Smooth muscle cell (in vitro differentiated cells): ENCODE results near the gene ANKH. TPM values are rescaled to one million over a fixed set of nuclear protein-coding genes. Genes with fewer than 3 reads are reported as not detected.

Experiments used
- DNase-seq: peaks from one replicate; lab custom pipeline; 2025; ENCODE audit not compliant: unreplicated experiment; lab: John Stamatoyannopoulos, UW
- H2AFZ ChIP-seq: fragments of 200-600 bp; sonication (generic); 2 replicates; pipeline ENCODE4 v1.6.0; 2016; ENCODE audit warnings: antibody characterized with exemption, low read depth, mild to moderate bottlenecking
- H3F3A ChIP-seq: fragments of 200-600 bp; sonication (generic); 2 replicates; pipeline ENCODE4 v1.6.0; 2017; ENCODE audit warnings: antibody characterized with exemption, low read depth
- H3K27ac ChIP-seq: fragments of 200-600 bp; sonication (generic); 2 replicates; pipeline ENCODE4 v1.5.1; 2016; ENCODE audit warnings: low read depth, mild to moderate bottlenecking
- H3K27me3 ChIP-seq: fragments of 200-600 bp; sonication (generic); 2 replicates; pipeline ENCODE4 v1.6.1; 2016; ENCODE audit warnings: low read depth, mild to moderate bottlenecking
- H3K36me3 ChIP-seq: fragments of 200-600 bp; sonication (generic); 2 replicates; pipeline ENCODE4 v1.5.1; 2016; ENCODE audit warnings: low read depth
- H3K4me1 ChIP-seq: fragments of 200-600 bp; sonication (generic); 2 replicates; pipeline ENCODE4 v1.5.1; 2016; ENCODE audit warnings: low read depth
- H3K4me2 ChIP-seq: fragments of 200-600 bp; sonication (generic); 2 replicates; pipeline ENCODE4 v1.6.0; 2016; ENCODE audit warnings: mild to moderate bottlenecking
- H3K4me3 ChIP-seq: fragments of 200-600 bp; sonication (generic); 2 replicates; pipeline ENCODE4 v1.5.1; 2016; ENCODE audit warnings: mild to moderate bottlenecking
- H3K79me2 ChIP-seq: fragments of 200-600 bp; sonication (generic); 2 replicates; pipeline ENCODE4 v1.6.0; 2016; ENCODE audit warnings: low read depth, mild to moderate bottlenecking
- H3K9ac ChIP-seq: fragments of 200-600 bp; sonication (generic); 2 replicates; pipeline ENCODE4 v1.6.0; 2016; ENCODE audit warnings: low read depth
- H3K9me3 ChIP-seq: fragments of 200-600 bp; sonication (generic); replicated peaks from 2 replicates; pipeline ENCODE4 v1.5.1; 2016; ENCODE audit warnings: low read depth
- H4K20me1 ChIP-seq: fragments of 200-600 bp; sonication (generic); 2 replicates; pipeline ENCODE4 v1.6.0; 2016; ENCODE audit warnings: low read depth
- CTCF ChIP-seq: fragments of 200-600 bp; sonication (generic); IDR thresholded peaks from 2 replicates; pipeline ENCODE4 v1.5.1; 2017; ENCODE audit warnings: borderline replicate concordance, mild to moderate bottlenecking, antibody characterized with exemption; ENCODE audit not compliant: insufficient read depth, poor library complexity, severe bottlenecking
- WGBS: methylation state at CpG from one replicate; pipeline ENCODE4 v1.1.7; 2016; ENCODE audit warnings: low lambda C conversion rate; 5-methylcytosine and 5-hydroxymethylcytosine counted together
- polyA plus RNA-seq: library from polyadenylated mRNA; unstranded; fragments of >200 nt; fragmentation: Nextera tagmentation; extraction: Ambion mirVana; gene quantifications from 2 replicates; pipeline ENCODE4 v1.2.1, GENCODE V29; 2016
- total RNA-seq: library from RNA; depleted of rRNA; stranded (reverse); fragments of >200 nt; gene quantifications from 2 replicates; pipeline ENCODE4 v1.2.3, GENCODE V29; 2014

ANKH gene
- total and polyA plus RNA-seq, 2 experiments from 2014 or later: 48.0 to 56.6 TPM

DNA sequence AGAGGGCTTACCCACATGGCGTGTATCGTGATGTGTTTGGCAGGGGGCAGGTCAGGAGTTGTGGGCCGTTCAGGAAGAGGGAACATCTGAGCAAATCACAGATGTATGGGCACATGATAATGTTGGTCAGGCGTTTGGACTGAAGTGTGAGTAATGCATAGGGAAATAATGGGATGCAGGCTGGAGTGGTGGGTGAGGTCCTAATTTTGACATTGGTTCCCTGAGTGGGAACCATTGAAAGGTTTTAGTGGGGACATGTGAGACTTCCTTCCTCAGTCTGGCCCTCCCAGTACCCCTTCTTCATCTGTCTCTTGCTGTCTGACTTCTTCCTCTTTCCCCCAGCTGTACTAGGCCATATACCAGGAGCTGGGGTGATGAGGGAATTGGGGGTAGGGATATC is 199.5 kb downstream of the ANKH start:
- Histone ChIP-seq H3K4me3 (no peak overlapping the region), H3K9ac (no peak overlapping the region), H3K27ac (no peak overlapping the region), H3K27me3 (no peaks in the 10 kb centered on the region), H3K4me2 (no peak overlapping the region), H3K9me3 (no peaks in the 10 kb centered on the region), H3F3A (no peaks in the 10 kb centered on the region), H3K36me3 (no peaks in the 10 kb centered on the region), H2AFZ (no peak overlapping the region), H4K20me1 (peaks cover 82% of the 10 kb centered on the region), H3K4me1 (peaks cover 18% of the 10 kb centered on the region), H3K79me2 (peaks cover 83% of the 10 kb centered on the region)
- TF ChIP-seq CTCF: no peak
- 87% methylated on average over 4 of the region's 4 CpGs for WGBS
- DNase-seq: no peak

DNA sequence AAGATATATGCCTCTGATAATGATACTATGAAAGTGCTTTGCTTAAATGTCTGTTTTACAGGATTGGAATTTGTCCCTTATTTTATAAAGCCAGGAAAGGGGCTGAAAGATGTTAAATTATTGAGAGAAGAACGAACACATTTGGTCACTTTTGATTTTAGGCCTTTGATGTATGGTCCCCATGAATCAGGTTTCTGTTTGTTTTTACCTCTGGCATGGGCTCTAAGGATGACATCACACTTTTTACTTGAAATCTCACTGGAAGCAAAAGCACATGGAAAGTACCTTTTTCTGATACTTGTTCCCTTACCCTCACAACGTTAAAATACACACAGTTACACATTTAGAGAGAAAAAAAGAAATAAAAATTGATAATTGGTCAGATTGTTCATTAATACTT is 200.2 kb downstream of the ANKH start:
- Histone ChIP-seq H3K27me3 (no peaks in the 10 kb centered on the region), H3K4me1 (peaks cover 20% of the 10 kb centered on the region), H3F3A (no peaks in the 10 kb centered on the region), H3K36me3 (no peaks in the 10 kb centered on the region), H3K9ac (no peak overlapping the region), H4K20me1 (peaks cover 82% of the 10 kb centered on the region), H3K79me2 (peaks cover 83% of the 10 kb centered on the region), H3K9me3 (no peaks in the 10 kb centered on the region), H2AFZ (no peak overlapping the region), H3K27ac (no peak overlapping the region), H3K4me3 (no peak overlapping the region), H3K4me2 (no peak overlapping the region)
- DNase-seq: no peak
- TF ChIP-seq CTCF: no peak
- 70% methylated on average over 2 of the region's 2 CpGs for WGBS

DNA sequence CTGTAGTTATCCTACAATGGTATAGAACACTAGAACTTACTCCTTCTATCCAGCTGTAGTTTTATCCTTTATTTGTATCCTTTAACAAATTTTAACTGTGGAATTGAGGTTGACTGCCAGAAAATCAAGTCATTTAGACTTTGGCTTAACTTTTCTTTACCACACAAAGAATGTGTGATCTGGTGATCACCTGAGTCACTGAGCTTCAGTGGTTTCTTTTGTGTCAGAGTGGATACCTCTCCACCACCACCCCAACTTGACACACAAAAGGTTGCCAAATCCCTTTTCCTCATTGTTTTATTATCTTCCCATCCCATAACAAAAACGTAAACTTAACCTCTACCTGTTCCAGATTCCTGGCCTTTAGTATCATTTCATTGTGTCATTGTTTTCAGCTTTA is 201.6 kb downstream of the ANKH start:
- Histone ChIP-seq H3K79me2 (peaks cover 98% of the 10 kb centered on the region), H3F3A (no peaks in the 10 kb centered on the region), H3K27ac (no peak overlapping the region), H4K20me1 (peaks cover 90% of the 10 kb centered on the region), H3K36me3 (no peaks in the 10 kb centered on the region), H3K9me3 (no peaks in the 10 kb centered on the region), H3K4me2 (no peak overlapping the region), H3K9ac (no peak overlapping the region), H3K27me3 (no peaks in the 10 kb centered on the region), H3K4me3 (no peak overlapping the region), H2AFZ (no peak overlapping the region), H3K4me1 (peaks cover 19% of the 10 kb centered on the region)
- WGBS: 88% methylated on average over 1 of the region's 1 CpG
- no peak for TF ChIP-seq CTCF
- no peak for DNase-seq

- H2AFZ ChIP-seq: no peak overlapping the region
- H3K27me3 ChIP-seq: no peaks in the 10 kb centered on the region
- no peak for TF ChIP-seq CTCF
- H3K4me3 ChIP-seq: no peak overlapping the region
- no peak overlapping the region for H3K9ac ChIP-seq
- peaks cover 90% of the 10 kb centered on the region for H4K20me1 ChIP-seq
- no peak overlapping the region for H3K27ac ChIP-seq
- no peak overlapping the region for H3K4me2 ChIP-seq
- H3F3A ChIP-seq: no peaks in the 10 kb centered on the region
- DNase-seq: no peak
- peaks cover 15% of the 10 kb centered on the region for H3K4me1 ChIP-seq
- no peaks in the 10 kb centered on the region for H3K9me3 ChIP-seq
- H3K79me2 ChIP-seq: peaks cover 94% of the 10 kb centered on the region
- H3K36me3 ChIP-seq: no peaks in the 10 kb centered on the region
- 94% methylated on average over 5 of the region's 5 CpGs for WGBS
Measured at GRCh38 chr5:14669415-14669814, 202.2 kb downstream of the ANKH start.
